ENCODE results near the gene ACTR3C. TPM values are rescaled to one million over a fixed set of nuclear protein-coding genes. Genes with fewer than 3 reads are reported as not detected.

ACTR3C gene
- total and polyA plus RNA-seq, 2 of the 13 experiments (the other 11 are each of a cell fraction or from before 2014, with no cell fraction given), result 3.8 to 7.5 TPM

DNA sequence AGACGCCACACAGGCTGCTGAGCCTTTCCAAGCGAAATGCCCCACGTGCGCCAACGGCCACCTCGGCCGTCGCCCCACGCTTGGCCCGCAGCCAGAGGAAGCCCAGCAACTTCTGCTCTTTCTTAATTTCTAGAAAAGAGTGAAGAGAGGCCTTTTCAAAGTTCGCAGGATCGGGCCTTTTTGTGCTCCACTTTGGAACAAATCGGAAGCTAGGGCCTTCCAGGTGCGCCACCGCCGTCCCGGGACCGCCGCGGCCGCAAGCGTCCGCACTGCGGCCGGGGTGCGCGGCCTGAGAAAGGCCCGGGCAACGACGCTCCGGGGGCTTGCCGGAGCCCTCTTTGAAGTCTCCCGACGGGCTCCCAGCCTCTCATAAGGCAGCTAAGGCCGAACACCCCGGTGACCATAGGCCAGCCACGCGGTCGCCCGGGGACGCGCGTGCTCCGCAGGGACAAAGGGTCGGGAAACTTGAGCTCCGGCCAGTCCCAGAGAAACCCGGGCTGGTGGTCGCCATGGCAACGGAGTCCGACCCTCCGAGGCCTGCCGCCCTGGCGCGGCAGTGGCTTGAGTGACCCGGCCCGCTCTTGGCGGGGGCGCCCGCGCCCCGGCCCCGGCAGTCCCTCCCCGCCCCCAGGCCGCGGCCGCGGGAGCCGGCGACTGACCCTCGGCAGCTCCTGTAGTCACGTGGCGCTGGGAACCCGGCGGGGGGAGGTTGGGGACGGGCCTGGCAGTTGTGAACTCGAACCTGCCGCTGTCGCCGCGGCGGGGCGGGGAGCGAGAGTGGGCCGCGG lies 44.9 kb upstream of the ACTR3C start, which contains the start of gene REPIN1 (continued):
- TF ChIP-seq, protein P1, sequence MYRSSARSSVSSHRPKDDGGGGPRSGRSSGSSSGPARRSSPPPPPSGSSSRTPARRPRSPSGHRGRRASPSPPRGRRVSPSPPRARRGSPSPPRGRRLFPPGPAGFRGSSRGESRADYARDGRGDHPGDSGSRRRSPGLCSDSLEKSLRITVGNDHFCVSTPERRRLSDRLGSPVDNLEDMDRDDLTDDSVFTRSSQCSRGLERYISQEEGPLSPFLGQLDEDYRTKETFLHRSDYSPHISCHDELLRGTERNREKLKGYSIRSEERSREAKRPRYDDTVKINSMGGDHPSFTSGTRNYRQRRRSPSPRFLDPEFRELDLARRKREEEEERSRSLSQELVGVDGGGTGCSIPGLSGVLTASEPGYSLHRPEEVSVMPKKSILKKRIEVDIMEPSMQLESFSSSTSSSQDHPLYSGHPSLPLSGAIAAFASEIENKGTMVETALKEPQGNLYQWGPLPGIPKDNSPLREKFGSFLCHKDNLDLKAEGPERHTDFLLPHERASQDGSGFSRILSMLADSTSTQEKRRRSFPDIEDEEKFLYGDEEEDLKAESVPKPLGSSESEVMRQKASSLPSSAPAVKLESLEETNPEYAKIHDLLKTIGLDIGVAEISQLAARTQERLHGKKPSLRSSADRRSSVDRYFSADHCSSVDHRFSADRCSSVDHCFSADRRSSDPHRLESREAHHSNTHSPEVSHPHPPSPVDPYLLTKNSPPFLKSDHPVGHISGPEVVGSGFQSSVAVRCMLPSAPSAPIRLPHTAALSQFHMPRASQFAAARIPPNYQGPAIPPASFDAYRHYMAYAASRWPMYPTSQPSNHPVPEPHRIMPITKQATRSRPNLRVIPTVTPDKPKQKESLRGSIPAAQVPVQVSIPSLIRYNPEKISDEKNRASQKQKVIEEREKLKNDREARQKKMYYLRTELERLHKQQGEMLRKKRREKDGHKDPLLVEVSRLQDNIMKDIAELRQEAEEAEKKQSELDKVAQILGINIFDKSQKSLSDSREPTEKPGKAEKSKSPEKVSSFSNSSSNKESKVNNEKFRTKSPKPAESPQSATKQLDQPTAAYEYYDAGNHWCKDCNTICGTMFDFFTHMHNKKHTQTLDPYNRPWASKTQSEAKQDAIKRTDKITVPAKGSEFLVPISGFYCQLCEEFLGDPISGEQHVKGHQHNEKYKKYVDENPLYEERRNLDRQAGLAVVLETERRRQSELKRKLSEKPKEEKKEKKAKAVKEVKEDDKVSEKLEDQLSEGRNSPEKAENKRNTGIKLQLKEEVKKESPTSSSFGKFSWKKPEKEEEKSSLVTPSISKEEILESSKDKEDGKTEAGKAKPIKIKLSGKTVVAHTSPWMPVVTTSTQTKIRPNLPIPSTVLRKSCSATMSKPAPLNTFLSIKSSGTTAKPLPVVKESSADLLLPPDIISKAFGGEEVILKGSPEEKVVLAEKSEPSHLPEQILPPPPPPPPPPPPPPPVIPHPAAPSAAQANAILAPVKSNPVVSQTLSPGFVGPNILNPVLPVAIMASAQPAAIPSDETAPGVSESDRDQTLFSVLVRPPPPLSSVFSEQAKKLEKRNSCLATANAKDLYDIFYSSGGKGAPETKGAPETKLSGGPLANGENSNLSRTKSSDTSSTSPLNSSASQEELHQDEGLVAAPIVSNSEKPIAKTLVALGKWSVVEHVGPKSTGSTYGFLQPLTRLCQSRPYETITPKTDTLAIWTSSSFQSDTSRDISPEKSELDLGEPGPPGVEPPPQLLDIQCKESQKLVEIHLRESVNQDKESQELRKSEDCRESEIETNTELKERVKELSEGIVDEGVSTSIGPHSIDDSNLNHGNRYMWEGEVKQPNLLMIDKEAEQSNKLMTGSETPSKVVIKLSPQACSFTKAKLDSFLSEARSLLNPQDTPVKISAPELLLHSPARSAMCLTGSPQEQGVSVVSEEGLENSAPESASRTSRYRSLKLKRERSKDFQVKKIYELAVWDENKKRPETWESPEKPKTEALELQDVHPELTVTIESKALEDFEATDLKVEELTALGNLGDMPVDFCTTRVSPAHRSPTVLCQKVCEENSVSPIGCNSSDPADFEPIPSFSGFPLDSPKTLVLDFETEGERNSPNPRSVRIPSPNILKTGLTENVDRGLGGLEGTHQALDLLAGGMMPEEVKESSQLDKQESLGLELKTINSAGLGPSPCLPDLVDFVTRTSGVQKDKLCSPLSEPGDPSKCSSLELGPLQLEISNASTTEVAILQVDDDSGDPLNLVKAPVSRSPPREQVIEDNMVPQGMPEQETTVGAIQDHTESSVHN (CRISPR knock-in tag; IDR thresholded peaks at IDR 0.05), result peak; percentile 64; the same call in 1 of the 2 replicates
- TF ChIP-seq NFKB2 (CRISPR knock-in tag; IDR thresholded peaks at IDR 0.05; ENCODE audit: borderline replicate concordance) (peak; percentile 97; the same call in 1 of the 2 replicates), ZNF232 (CRISPR knock-in tag; IDR thresholded peaks at IDR 0.05; ENCODE audit: borderline replicate concordance) (peak; percentile 81), JUNB (CRISPR knock-in tag; IDR thresholded peaks at IDR 0.05; ENCODE audit: borderline replicate concordance) (peak; percentile 8; the same call in 1 of the 2 replicates), EHMT2 (IDR thresholded peaks at IDR 0.05; ENCODE audit: borderline replicate concordance, low read depth, low read length) (no peak), MIER3 (CRISPR knock-in tag; IDR thresholded peaks at IDR 0.05; ENCODE audit: borderline replicate concordance) (peak; percentile 38; the same call in 1 of the 2 replicates), PRPF4 (IDR thresholded peaks at IDR 0.05; ENCODE audit: low read depth, low read length, poor library complexity, severe bottlenecking) (no peak)
- TF ChIP-seq, protein P2, sequence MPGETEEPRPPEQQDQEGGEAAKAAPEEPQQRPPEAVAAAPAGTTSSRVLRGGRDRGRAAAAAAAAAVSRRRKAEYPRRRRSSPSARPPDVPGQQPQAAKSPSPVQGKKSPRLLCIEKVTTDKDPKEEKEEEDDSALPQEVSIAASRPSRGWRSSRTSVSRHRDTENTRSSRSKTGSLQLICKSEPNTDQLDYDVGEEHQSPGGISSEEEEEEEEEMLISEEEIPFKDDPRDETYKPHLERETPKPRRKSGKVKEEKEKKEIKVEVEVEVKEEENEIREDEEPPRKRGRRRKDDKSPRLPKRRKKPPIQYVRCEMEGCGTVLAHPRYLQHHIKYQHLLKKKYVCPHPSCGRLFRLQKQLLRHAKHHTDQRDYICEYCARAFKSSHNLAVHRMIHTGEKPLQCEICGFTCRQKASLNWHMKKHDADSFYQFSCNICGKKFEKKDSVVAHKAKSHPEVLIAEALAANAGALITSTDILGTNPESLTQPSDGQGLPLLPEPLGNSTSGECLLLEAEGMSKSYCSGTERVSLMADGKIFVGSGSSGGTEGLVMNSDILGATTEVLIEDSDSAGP (CRISPR knock-in tag; IDR thresholded peaks at IDR 0.05; ENCODE audit: borderline replicate concordance), result peak; percentile 54
- TF ChIP-seq, protein P3, sequence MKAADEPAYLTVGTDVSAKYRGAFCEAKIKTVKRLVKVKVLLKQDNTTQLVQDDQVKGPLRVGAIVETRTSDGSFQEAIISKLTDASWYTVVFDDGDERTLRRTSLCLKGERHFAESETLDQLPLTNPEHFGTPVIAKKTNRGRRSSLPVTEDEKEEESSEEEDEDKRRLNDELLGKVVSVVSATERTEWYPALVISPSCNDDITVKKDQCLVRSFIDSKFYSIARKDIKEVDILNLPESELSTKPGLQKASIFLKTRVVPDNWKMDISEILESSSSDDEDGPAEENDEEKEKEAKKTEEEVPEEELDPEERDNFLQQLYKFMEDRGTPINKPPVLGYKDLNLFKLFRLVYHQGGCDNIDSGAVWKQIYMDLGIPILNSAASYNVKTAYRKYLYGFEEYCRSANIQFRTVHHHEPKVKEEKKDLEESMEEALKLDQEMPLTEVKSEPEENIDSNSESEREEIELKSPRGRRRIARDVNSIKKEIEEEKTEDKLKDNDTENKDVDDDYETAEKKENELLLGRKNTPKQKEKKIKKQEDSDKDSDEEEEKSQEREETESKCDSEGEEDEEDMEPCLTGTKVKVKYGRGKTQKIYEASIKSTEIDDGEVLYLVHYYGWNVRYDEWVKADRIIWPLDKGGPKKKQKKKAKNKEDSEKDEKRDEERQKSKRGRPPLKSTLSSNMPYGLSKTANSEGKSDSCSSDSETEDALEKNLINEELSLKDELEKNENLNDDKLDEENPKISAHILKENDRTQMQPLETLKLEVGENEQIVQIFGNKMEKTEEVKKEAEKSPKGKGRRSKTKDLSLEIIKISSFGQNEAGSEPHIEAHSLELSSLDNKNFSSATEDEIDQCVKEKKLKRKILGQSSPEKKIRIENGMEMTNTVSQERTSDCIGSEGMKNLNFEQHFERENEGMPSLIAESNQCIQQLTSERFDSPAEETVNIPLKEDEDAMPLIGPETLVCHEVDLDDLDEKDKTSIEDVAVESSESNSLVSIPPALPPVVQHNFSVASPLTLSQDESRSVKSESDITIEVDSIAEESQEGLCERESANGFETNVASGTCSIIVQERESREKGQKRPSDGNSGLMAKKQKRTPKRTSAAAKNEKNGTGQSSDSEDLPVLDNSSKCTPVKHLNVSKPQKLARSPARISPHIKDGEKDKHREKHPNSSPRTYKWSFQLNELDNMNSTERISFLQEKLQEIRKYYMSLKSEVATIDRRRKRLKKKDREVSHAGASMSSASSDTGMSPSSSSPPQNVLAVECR (CRISPR knock-in tag; IDR thresholded peaks at IDR 0.05; ENCODE audit: borderline replicate concordance), result peak; percentile 66
- TF ChIP-seq, protein P4, sequence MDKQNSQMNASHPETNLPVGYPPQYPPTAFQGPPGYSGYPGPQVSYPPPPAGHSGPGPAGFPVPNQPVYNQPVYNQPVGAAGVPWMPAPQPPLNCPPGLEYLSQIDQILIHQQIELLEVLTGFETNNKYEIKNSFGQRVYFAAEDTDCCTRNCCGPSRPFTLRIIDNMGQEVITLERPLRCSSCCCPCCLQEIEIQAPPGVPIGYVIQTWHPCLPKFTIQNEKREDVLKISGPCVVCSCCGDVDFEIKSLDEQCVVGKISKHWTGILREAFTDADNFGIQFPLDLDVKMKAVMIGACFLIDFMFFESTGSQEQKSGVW (CRISPR knock-in tag; IDR thresholded peaks at IDR 0.05; ENCODE audit: borderline replicate concordance), result no peak

Data from HepG2 (cell line).